Cardiac ventricle fibroblast (primary cell): Measurements from ENCODE around the gene HOXB6. TPM values are rescaled to one million over a fixed set of nuclear protein-coding genes. Genes with fewer than 3 reads are reported as not detected.

Experiments
- total RNA-seq: library from RNA; depleted of rRNA; stranded (reverse); fragments of >200 nt; gene quantifications from 2 replicates; pipeline ENCODE4 v1.2.3, GENCODE V29; 2015

HOXB6 gene
- total RNA-seq, result not detected in 2 replicates

GRCh38 chr17:48604770-48605329 is at the start of gene HOXB6:
Gene HOXB6 (minus strand): TSS chr17:48604986. CDS start chr17:48598150, 6,836 bp downstream.

GRCh38 chr17:48626245-48627117 is 21.7 kb upstream of the HOXB6 start, which contains the start of gene HOXB9:
Gene HOXB9 (minus strand): TSS chr17:48626358. CDS start chr17:48626269, 89 bp downstream.

GRCh38 chr17:48615047-48615962 is 10.5 kb upstream of the HOXB6 start, which contains the start of gene HOXB8:
Gene HOXB8 (minus strand): TSS chr17:48615292. CDS start chr17:48614704, 588 bp downstream.

GRCh38 chr17:48610282-48611211 is 5.8 kb upstream of the HOXB6 start, which contains the start of gene HOXB7:
Gene HOXB7 (minus strand): TSS chr17:48611017. CDS start chr17:48610918, 99 bp downstream.

GRCh38 chr17:48593126-48593829 is 11.5 kb downstream of the HOXB6 start, which contains the start of gene HOXB5:
Gene HOXB5 (minus strand): TSS chr17:48593779. CDS start chr17:48593682, 97 bp downstream.

GRCh38 chr17:48589831-48590606 is 14.8 kb downstream of the HOXB6 start, which contains the start of gene HOXB3:
Gene HOXB3 (minus strand): TSS chr17:48590241. CDS start chr17:48552474, 37,767 bp downstream.

GRCh38 chr17:48577946-48578615 is 26.7 kb downstream of the HOXB6 start, which contains the start of gene HOXB4:
Gene HOXB4 (minus strand): TSS chr17:48578350. CDS start chr17:48578319, 31 bp downstream.

Other genes with a start within 250 kb of the HOXB6 start
- gene SKAP1, start 174.8 kb downstream of the HOXB6 start, total RNA-seq, result not detected in 2 replicates
- gene HOXB1, start 74.0 kb downstream of the HOXB6 start, total RNA-seq, result not detected in 2 replicates
- gene HOXB2, start 59.9 kb downstream of the HOXB6 start, total RNA-seq, result 10.3 and 27.3 TPM in 2 replicates
- 0.10 TPM in 1 of 2 replicates, not detected in the other for gene HOXB4, start 26.6 kb downstream of the HOXB6 start, total RNA-seq
- gene HOXB3, start 14.7 kb downstream of the HOXB6 start, total RNA-seq, result 0.37 and 0.73 TPM in 2 replicates
- gene HOXB5, start 11.2 kb downstream of the HOXB6 start, total RNA-seq, result not detected in 2 replicates
- not detected in 2 replicates for gene HOXB7, start 6.0 kb upstream of the HOXB6 start, total RNA-seq
- gene HOXB8, start 10.3 kb upstream of the HOXB6 start, total RNA-seq, result not detected in 2 replicates
- gene HOXB9, start 21.4 kb upstream of the HOXB6 start, total RNA-seq, result not detected in 2 replicates
- gene PRAC1, start 117.5 kb upstream of the HOXB6 start, total RNA-seq, result not detected in 2 replicates
- not detected in 2 replicates for gene PRAC2, start 118.2 kb upstream of the HOXB6 start, total RNA-seq
- gene HOXB13, start 123.8 kb upstream of the HOXB6 start, total RNA-seq, result not detected in 2 replicates
- not detected in 2 replicates for gene TTLL6, start 212.2 kb upstream of the HOXB6 start, total RNA-seq
- 65.4 and 76.2 TPM in 2 replicates for gene CALCOCO2, start 226.0 kb upstream of the HOXB6 start, total RNA-seq